A549 (cell line): Measurements from ENCODE around the gene ZNF865. TPM values are rescaled to one million over a fixed set of nuclear protein-coding genes. Genes with fewer than 3 reads are reported as not detected.

Source experiments
- ATAC-seq, 2 experiments: fragments of 200-7000 bp in 1 of 2; fragments of >200 bp in 1 of 2; cut with Nextera tagmentation in 1 of 2; cut with Tn5 transposase in 1 of 2; 3 replicates each; pipeline versions ENCODE4 v1.8.0 to v1.9.1; 2018 to 2020; ENCODE audit warnings: mild to moderate bottlenecking in 1 of 2, moderate library complexity in 1 of 2
- CTCF ChIA-PET: fragments of 300-600 bp; sonication (Branson Sonifier 250); formaldehyde crosslinking; extraction: SDS; loops from one replicate; lab custom pipeline; 2021; ENCODE audit warnings: antibody characterized with exemption, inconsistent platforms; lab: Yijun Ruan, JAX
- POLR2A ChIA-PET: fragments of 350-600 bp; formaldehyde crosslinking; extraction: SDS; loops from one replicate; lab custom pipeline; 2021; ENCODE audit warnings: antibody characterized with exemption, inconsistent platforms; lab: Yijun Ruan, JAX
- DNase-seq, 2 experiments: peaks; one replicate each; pipeline versions ENCODE4 v3.0.0 to v3.0.0-alpha.2; 2011 to 2016; ENCODE audit warnings: low read depth in 1 of 2, low spot score in 1 of 2
- FAIRE-seq: peaks from 2 replicates; lab custom pipeline; 2011; peaks lifted over from hg19 to GRCh38; lab: Jason Lieb, UNC
- H3K27ac ChIP-seq, 2 experiments: fragments of >200 bp; sonication (Bioruptor Twin); formaldehyde crosslinking; 3 replicates each; pipeline ENCODE4 v1.5.1; 2016 to 2017
- H3K4me1 ChIP-seq: fragments of >200 bp; sonication (Bioruptor Twin); formaldehyde crosslinking; 3 replicates; pipeline ENCODE4 v1.6.1; 2016
- H3K4me2 ChIP-seq: fragments of >200 bp; sonication (Bioruptor Twin); formaldehyde crosslinking; 3 replicates; pipeline ENCODE4 v1.6.1; 2016
- H3K4me3 ChIP-seq: fragments of >200 bp; sonication (Bioruptor Twin); formaldehyde crosslinking; 3 replicates; pipeline ENCODE4 v1.5.1; 2016
- H3K9me3 ChIP-seq: fragments of >200 bp; sonication (Bioruptor Twin); formaldehyde crosslinking; 3 replicates; pipeline ENCODE4 v1.6.1; 2016
- BCL3 ChIP-seq: fragments of >200 bp; sonication (Bioruptor Twin); formaldehyde crosslinking; IDR thresholded peaks from 3 replicates; pipeline ENCODE4 v1.6.1; 2016
- CBX8 ChIP-seq: fragments of 200-600 bp; sonication (generic); IDR thresholded peaks from 2 replicates; pipeline ENCODE4 v1.6.1; 2016
- CHD4 ChIP-seq: fragments of 200-600 bp; sonication (generic); IDR thresholded peaks from 2 replicates; pipeline ENCODE4 v1.6.1; 2016; ENCODE audit warnings: antibody characterized with exemption, mild to moderate bottlenecking, borderline replicate concordance
- EHF ChIP-seq: fragments of 250-450 bp; sonication (Bioruptor Pico); IDR thresholded peaks from 2 replicates; pipeline ENCODE4 v1.5.0; 2020; ENCODE audit warnings: mild to moderate bottlenecking
- ELK1 ChIP-seq: fragments of 150-350 bp; IDR thresholded peaks from 2 replicates; pipeline ENCODE4 v1.6.1; 2014; ENCODE audit warnings: low read depth, mild to moderate bottlenecking, low read length
- ESRRA ChIP-seq: fragments of 150-350 bp; IDR thresholded peaks from 2 replicates; pipeline ENCODE4 v1.6.1; 2014; ENCODE audit warnings: mild to moderate bottlenecking, low read length, borderline replicate concordance
- FOSB ChIP-seq: fragments of 250-450 bp; sonication (Bioruptor Pico); IDR thresholded peaks from 2 replicates; pipeline ENCODE4 v1.5.0; 2020; ENCODE audit warnings: mild to moderate bottlenecking, moderate library complexity
- FOXS1 ChIP-seq: fragments of 250-450 bp; sonication (Bioruptor Pico); IDR thresholded peaks from 2 replicates; pipeline ENCODE4 v1.5.0; 2020; ENCODE audit warnings: mild to moderate bottlenecking, moderate library complexity
- GATA3 ChIP-seq: IDR thresholded peaks from 2 replicates; pipeline ENCODE4 v1.6.1; 2012; ENCODE audit warnings: borderline replicate concordance
- HES2 ChIP-seq: fragments of >200 bp; sonication (Bioruptor Twin); formaldehyde crosslinking; IDR thresholded peaks from 2 replicates; pipeline ENCODE4 v1.6.1; 2016
- HEYL ChIP-seq: fragments of 250-450 bp; sonication (Bioruptor Pico); IDR thresholded peaks from 2 replicates; pipeline ENCODE4 v1.8.0; 2021; ENCODE audit warnings: mild to moderate bottlenecking, moderate library complexity
- HOXB5 ChIP-seq: fragments of 250-450 bp; sonication (Bioruptor Pico); IDR thresholded peaks from 2 replicates; pipeline ENCODE4 v1.5.0; 2020; ENCODE audit warnings: mild to moderate bottlenecking, moderate library complexity
- KDM5A ChIP-seq: fragments of 200-600 bp; sonication (generic); IDR thresholded peaks from 2 replicates; pipeline ENCODE4 v1.6.1; 2016; ENCODE audit warnings: antibody characterized with exemption, mild to moderate bottlenecking
- MAFK ChIP-seq: fragments of 450-650 bp; IDR thresholded peaks from 2 replicates; pipeline ENCODE4 v1.6.1; 2014; ENCODE audit not compliant: partially characterized antibody
- MAX ChIP-seq: IDR thresholded peaks from 2 replicates; pipeline ENCODE4 v1.6.1; 2012
- MYC ChIP-seq: IDR thresholded peaks from 2 replicates; pipeline ENCODE4 v1.6.1; 2012; ENCODE audit warnings: mild to moderate bottlenecking, inconsistent platforms, low read length, improper control_type of control experiment, borderline replicate concordance
- PHF8 ChIP-seq: fragments of 200-600 bp; sonication (generic); IDR thresholded peaks from 2 replicates; pipeline ENCODE4 v1.6.1; 2016; ENCODE audit warnings: low read depth, mild to moderate bottlenecking, antibody characterized with exemption, moderate library complexity, borderline replicate concordance
- POLR2A ChIP-seq: IDR thresholded peaks from 2 replicates; pipeline ENCODE4 v1.6.1; 2012; ENCODE audit warnings: mild to moderate bottlenecking, low read length
- RAD21 ChIP-seq, 2 experiments: fragments of >200 bp in 1 of 2; sonication (Bioruptor Twin) in 1 of 2; formaldehyde crosslinking in 1 of 2; IDR thresholded peaks in 1 of 2; conservative IDR thresholded peaks in 1 of 2; 2 replicates in 1 of 2; 3 replicates in 1 of 2; pipeline ENCODE4 v1.6.1; 2012 to 2018; ENCODE audit warnings: inconsistent platforms in 1 of 2
- REST ChIP-seq: fragments of 200-600 bp; sonication (generic); IDR thresholded peaks from 2 replicates; pipeline ENCODE4 v1.6.1; 2016; ENCODE audit warnings: antibody characterized with exemption, mild to moderate bottlenecking, moderate library complexity
- RFX5 ChIP-seq: fragments of 450-650 bp; IDR thresholded peaks from 2 replicates; pipeline ENCODE4 v1.7.1; 2014; ENCODE audit warnings: antibody characterized with exemption, mild to moderate bottlenecking, moderate library complexity
- SMC3 ChIP-seq: fragments of >200 bp; sonication (Bioruptor Twin); formaldehyde crosslinking; IDR thresholded peaks from 3 replicates; pipeline ENCODE4 v1.6.1; 2018; ENCODE audit warnings: inconsistent platforms
- TFCP2L1 ChIP-seq: fragments of 250-450 bp; sonication (Bioruptor Pico); IDR thresholded peaks from 2 replicates; pipeline ENCODE4 v1.5.0; 2021; ENCODE audit warnings: mild to moderate bottlenecking
- WGBS: methylation state at CpG from one replicate; pipeline ENCODE4 v1.1.6; 2017; ENCODE audit errors: missing lambda C conversion rate; 5-methylcytosine and 5-hydroxymethylcytosine counted together
- polyA plus RNA-seq, 4 experiments: library from polyadenylated mRNA; depleted of rRNA in 3 of 4; stranded (reverse); fragments of >200 nt; fragmentation: RNase III in 1 of 4; extraction: RNeasy Plus Mini Kit Qiagen cat#74134 plus additional on column Dnase treatment in 1 of 4; gene quantifications; 2 replicates in 3 of 4; 3 replicates in 1 of 4; pipeline ENCODE4 v1.2.3, GENCODE V29; 2011 to 2017

ZNF865 gene
- polyA plus RNA-seq, 2 of the 4 experiments (the other 2 are of a cell fraction): 2.1 to 7.9 TPM

GRCh38 chr19:55597501-55597921 is 7.9 kb upstream of the ZNF865 start:
- FAIRE-seq (no peak), DNase-seq (no peak), ATAC-seq (no peak)
- POLR2A ChIA-PET: no interaction called here
- H3K27ac ChIP-seq: no peak overlapping the region
- H3K9me3 ChIP-seq: no peaks in the 10 kb centered on the region
- no peak overlapping the region for H3K4me3 ChIP-seq
- CTCF ChIA-PET: interaction anchor here (0.6 to 16.7 kb wide), 5 partner anchors 9 to 87 kb away, joined by 3 to 348 read pairs (median 3); no protein-coding TSS in a partner anchor
- H3K4me1 ChIP-seq: peaks cover 15% of the 10 kb centered on the region
- no peak for TF ChIP-seq POLR2A
- no peak for TF ChIP-seq MYC
- no peak for TF ChIP-seq PHF8
- TF ChIP-seq KDM5A: no peak
- no peak for TF ChIP-seq HOXB5 (CRISPR knock-in tag)
- TF ChIP-seq BCL3: no peak
- TF ChIP-seq MAFK: no peak
- no peak for TF ChIP-seq EHF (CRISPR knock-in tag)
- no peak for TF ChIP-seq CHD4
- TF ChIP-seq TFCP2L1 (CRISPR knock-in tag): no peak
- TF ChIP-seq FOXS1: no peak
- no peak for TF ChIP-seq REST
- no peak for TF ChIP-seq FOSB
- TF ChIP-seq GATA3: no peak
- TF ChIP-seq ELK1: no peak
- no peak for TF ChIP-seq MAX
- TF ChIP-seq HES2: no peak
- no peak for TF ChIP-seq SMC3
- WGBS: 96% methylated on average over 30 of the region's 30 CpGs
- H3K4me2 ChIP-seq: no peak overlapping the region

- peaks cover 15% of the 10 kb centered on the region for H3K4me1 ChIP-seq
- TF ChIP-seq CHD4 (no peak), RFX5 (no peak), RAD21 (conservative IDR thresholded peaks at IDR 0.05 in 1 of 2, IDR thresholded peaks at IDR 0.05 in 1 of 2) (no peak), ESRRA (no peak), HEYL (CRISPR knock-in tag) (no peak), CBX8 (no peak)
- peak overlapping the region; percentile 43 for H3K4me2 ChIP-seq
- H3K27ac ChIP-seq: no peak overlapping the region
- ATAC-seq: no peak
- ChIA-PET CTCF (interaction anchor here (0.6 to 16.7 kb wide), 5 partner anchors 9 to 87 kb away, joined by 3 to 348 read pairs (median 3); no protein-coding TSS in a partner anchor), POLR2A (interaction anchor here (1.4 kb wide), 2 partner anchors 81 to 93 kb away, joined by 4 to 7 read pairs; no protein-coding TSS in a partner anchor)
- FAIRE-seq: no peak
- H3K4me3 ChIP-seq: no peak overlapping the region
- no peak for DNase-seq
- WGBS: 96% methylated on average over 9 of the region's 9 CpGs
- no peaks in the 10 kb centered on the region for H3K9me3 ChIP-seq
Observed at GRCh38 chr19:55598034-55598433, 7.4 kb upstream of the ZNF865 start.
